Fibroblast of skin of right quadriceps (primary cell): ENCODE results near the gene NARF.

Source experiments
- DNase-seq: peaks from one replicate; pipeline ENCODE4 v3.0.0-alpha.2; 2013

The NARF gene

DNA sequence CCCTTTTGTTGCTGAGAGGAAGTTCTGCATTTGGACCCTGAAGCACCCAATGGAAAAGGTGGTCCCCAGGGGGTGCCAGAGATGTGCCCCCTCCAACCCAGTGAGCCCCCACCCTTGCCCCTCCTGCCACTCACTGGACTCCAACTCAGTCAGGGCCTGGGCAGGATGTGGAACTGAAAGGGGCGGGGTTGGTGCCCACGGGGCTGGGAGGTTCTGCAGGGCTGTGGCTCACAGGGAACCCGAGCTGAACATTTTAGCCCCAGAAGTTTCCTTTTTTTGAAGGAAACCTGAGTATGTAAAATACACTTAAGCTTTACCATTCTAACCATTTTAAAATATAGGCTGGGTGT, 24.4 kb upstream of the NARF start:
- DNase-seq: no peak

GRCh38 chr17:82435103-82435502, 23.4 kb upstream of the NARF start:
- DNase-seq: no peak

DNA sequence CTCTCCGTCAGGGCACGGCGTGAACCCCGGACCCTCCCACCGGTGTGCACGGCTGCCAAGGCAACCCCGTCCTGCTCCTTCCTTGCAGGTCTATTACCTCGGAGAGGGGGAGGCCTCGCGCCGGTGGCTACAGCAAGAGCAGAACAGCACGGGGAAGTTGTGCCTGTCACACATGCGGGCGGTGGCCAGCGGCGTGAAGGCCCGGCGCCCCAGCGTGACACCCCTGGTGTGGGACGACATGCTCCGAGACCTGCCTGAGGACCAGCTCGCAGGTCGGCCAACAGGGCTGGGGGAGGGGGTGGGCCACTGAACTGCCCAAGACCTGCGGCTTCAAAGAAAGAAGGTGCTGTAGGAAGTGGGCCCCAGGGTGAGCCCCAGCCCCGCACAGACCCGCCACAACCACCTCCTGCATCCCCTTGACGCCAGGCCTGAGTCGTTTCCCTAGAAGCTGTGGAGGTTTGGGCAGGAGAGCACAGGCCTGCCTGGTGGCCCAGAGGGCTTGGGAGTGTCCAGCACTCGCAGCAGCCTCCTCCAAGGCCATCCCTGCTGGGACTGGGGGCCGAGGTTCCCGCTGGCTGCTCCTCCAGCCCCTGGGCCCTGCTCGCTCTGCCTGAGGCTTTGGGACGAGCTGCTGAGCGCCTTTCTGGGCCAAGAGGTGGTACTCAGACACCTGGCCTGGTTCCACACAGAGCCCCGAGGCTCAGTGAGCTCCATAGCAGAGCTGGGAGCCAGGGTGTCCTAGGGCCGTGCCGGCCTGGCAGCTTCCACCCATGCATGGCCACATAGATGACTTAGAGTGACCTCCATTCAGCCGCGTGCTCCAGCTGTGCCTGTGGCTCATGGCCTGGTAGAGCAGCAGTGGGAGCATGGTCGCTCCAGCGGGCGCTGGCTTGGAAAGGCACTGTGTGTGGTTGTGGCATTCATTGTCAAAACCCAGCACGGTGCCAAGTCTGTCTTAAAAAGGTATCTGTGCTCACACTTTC, 22.6 kb upstream of the NARF start:
- DNase-seq: no peak

GRCh38 chr17:82436601-82437324, 21.8 kb upstream of the NARF start:
- no peak for DNase-seq

DNA sequence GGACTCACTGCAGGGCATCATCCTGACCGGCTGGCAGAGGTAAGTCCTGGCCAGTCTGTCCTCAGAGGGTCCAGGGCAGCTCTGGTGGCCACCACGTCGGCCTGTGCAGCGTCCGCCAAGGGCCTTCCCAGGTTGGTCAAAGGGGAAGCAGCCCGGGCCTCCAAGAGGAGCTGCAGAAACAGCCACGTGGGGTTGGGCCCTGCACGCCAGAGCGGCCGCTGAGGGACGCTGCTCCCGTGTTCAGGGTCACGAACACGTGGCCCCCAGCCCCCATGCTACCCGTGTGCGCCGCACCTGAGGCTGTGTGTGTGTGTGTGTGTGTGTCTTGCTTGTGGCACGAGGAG, 21.2 kb upstream of the NARF start:
- DNase-seq: no peak

- no peak for DNase-seq
Measured at GRCh38 chr17:82438401-82439193, 19.9 kb upstream of the NARF start.

DNA sequence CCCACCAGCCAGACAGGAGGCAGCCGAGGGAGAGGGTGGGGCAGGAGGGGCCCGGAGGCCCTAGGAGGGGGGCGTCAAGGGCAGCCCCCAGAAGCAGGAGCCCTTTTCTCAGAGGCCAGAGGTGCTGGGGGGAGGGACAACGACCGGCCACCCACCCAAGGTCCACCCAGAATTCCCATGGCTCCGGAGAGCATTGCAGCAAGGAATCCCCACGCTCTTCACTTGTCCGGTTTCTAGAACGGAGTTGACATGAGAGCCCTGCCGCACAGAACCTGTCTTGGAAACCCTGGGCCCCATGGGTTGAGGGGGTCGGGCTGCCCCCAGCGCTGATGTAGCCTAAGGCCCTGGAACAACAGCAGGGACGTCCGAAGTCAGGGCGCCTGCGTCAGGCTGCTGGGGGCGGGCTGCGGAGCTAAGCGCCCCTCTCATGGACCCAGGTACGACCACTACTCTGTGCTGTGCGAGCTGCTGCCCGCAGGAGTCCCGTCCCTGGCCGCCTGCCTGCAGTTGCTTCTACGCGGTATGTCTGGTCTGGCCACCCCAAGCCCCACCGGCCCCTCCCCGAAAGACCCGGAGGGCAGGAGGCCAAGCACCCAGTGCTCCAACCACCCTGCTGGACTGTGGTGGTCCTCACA, 19.2 kb upstream of the NARF start:
- no peak for DNase-seq

GRCh38 chr17:82439829-82440365, 18.6 kb upstream of the NARF start:
- no peak for DNase-seq

DNA sequence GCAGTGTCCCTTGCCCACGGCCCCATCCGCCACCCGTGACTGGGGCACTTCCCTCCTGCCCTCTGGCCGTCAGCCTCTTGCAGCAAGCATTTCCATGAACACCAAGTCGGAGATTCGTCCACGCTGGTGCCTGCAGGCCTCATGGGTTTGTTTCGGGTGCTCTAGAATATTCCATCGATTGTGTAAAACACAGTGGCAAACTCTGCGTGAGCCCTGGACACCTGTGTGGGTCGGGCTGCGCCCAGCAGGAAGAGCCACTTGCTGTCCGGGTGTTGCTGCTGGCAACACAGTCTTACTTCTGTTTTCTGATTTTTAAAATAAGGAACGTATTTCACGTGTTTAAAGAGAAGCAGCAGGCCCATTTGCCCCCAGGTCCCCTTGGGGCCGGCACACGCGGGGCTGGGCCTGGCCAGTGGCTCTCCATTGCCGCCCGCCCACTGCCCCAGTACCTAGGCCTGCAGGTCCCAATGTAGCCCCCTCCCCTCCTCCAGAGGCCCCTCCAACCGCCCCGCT, 18.0 kb upstream of the NARF start:
- DNase-seq: no peak

DNA sequence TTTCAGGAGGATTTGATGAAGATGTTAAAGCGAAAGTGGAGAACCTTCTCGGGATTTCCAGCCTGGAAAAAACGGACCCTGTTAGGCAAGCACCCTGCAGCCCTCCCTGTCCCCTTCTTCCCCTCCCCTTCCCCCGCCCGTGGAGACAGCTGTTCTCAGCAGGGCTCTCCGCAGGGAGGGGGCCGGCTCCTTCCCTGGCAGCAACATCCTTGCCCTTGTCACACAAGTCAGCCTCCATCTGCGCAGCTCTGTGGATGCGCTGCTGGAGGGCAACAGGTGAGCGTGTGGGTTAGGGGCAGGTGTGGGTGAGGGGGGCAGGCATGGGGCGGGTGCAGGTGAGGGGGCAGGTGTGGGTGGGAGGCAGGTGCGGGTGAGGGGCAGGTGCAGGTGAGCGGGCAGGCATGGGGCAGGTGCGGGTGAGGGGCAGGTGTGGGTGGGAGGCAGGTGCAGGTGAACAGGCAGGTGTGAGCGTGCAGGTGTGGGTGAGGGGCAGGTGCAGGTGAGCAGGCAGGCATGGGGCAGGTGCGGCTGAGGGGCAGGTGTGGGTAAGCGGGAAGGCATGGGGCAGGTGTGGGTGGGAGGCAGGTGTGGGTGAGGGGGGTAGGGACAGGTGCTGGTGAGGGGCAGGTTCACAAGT, 17.4 kb upstream of the NARF start:
- no peak for DNase-seq

DNA sequence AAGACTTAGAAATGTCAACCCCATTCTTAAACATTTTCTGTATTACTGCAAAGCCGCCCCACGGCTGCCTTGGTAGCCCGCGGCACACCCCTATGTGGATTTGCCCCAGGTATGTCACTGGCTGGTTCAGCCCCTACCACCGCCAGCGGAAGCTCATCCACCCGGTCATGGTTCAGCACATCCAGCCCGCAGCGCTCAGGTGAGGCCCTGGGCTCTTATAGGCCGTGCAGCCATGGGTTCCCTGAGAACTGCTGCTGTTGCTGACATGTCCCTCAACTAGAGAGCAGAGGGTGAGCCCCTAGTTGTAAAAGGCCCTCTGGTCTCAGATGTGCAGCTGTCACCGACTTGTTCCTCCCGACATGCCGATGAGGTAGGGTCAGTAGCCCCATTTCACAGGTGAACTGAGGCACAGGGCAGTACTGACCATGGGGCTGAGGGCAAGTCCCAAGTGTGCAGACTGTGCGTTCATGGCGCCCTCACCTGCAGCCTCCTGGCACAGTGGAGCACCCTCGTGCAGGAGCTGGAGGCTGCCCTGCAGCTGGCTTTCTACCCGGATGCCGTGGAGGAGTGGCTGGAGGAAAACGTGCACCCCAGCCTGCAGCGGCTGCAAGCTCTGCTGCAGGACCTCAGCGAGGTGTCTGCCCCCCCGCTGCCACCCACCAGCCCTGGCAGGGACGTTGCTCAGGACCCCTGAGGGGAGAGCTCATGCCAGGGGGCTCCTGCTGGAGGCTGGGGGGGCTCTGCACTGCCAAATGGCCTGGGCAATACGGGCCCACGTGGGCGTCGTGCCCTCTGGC, 16.7 kb upstream of the NARF start:
- DNase-seq: no peak

DNA sequence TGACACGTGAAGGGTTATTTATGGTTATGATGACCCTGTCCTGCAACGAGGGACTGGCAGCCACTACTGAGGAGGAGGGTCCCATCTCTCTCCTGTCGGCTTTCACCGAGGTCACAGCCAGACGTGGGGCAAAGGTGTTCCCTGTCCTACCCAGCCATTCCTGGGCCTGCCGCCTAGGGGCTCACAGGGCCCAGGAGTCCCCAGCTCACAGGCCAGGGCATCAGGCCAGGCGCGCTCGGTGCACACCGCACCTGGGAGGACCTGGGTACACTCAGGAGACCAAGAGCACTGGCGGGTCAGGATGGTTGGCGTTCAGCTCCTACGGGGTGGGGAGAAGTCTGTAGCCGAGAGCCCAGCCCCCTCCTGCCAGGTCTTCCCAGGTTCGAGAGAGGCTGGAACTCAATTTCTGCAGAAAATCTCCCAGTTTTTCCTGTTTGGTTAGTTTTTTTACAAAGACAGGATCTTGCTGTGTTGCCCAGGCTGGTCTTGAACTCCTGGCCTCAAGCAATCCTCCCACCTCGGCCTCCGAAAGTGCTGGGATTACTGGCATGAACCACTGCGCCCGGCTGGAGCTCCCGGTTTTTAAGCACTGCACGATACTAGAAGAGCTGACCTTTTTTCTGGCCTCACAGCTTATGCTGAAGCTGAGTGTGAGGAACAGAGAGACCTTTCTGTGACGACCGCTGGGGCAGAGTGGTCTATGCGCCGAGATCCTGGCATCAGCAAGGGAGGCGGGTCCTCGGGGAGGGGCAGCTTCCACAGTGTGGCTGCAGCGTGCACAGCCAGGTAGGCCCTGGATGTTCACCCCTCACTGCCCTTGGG, 15.7 kb upstream of the NARF start:
- DNase-seq: no peak

DNA sequence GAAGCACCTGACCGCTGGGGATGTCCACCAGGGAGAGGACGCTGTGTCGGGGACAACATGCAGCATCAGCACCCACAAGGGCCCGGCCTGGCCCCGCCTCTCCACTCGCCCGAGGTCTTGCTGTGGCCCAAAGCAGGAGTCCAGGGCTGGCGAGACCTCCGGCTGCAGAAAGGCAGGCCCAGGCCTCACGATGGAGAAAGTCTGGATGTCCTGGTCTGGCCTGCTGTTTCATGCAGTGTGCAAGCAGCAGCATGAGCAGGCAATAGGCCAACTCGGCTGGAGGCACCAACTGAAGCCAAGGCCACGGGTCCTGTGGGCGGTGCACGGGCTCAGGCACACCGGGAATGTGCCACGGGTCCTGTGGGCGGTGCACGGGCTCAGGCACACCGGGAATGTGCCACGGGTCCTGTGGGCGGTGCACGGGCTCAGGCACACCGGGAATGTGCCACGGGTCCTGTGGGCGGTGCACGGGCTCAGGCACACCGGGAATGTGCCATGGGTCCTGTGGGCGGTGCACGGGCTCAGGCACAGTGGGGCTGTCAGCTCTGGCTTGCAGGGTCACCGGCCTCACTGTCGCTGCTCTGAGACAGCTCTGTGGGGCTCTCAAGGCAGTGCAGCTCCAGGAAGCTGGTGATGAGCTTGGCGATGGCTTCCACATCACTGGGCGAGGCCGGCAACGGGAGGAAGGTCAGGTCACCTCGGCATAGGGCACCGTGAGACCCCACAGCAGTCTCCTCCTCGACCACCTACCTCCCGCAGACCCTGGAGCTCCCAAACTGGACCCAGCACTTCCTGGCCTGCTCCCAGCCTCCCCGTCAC, 14.9 kb upstream of the NARF start:
- DNase-seq: no peak

DNA sequence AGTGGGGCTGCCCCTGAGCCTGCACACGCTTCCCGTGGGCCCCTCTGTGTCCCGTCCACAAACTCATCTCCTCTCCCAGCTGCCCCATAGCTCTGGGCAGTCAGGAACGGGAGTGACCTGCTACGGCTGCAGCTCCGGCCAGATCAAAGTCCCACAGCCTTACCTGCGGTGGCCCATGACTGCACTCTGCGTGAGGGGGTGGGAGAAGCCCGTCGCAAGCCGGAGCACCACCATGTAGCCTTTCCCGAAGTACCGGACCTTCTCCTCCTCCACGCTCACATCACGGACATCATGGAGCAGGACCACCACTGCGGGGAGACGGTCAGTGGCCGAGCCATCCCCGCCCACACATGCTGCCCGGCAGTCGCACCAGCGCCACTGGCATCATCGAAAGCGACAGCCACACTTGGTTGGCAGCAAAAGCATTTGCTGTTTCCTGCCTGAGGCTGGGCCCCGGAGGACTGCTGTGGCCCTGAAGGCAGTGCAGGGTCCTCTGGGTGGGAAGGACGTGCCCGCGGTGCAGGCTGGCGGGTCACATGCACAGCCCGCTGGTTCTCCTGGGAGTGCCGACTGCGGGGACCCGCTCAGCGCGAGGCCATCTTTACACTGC, 14.2 kb upstream of the NARF start:
- DNase-seq: no peak

DNA sequence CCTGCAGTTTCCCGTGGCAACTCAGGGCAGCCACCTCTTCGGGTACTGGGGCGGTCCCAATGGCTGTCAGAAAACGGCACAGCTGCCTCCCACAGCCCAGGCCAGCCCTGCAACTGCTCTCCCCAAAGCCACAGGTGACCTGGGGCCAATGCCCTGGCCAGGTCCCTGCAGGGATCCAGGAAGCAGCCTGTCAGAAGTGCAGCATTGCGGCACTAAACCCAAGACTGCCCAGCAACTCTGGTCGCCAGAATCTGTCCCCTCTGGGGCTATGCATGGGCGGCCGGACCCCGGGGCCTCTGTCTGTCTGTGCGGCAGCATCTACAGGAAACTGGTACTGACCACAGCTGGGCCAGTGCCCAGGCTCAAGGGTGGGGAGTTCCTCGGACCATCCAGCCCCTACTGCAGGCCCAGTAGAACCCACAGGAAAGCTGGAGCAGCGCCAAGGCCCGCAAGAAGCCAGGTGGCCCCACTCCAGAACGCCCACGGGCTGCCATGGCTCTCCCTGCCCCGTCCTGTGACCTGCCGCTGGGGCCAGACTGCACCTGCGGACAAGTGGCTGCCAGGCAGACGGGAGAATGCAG, 13.5 kb upstream of the NARF start:
- no peak for DNase-seq

GRCh38 chr17:82445542-82445941, 13.0 kb upstream of the NARF start:
- DNase-seq: no peak

DNA sequence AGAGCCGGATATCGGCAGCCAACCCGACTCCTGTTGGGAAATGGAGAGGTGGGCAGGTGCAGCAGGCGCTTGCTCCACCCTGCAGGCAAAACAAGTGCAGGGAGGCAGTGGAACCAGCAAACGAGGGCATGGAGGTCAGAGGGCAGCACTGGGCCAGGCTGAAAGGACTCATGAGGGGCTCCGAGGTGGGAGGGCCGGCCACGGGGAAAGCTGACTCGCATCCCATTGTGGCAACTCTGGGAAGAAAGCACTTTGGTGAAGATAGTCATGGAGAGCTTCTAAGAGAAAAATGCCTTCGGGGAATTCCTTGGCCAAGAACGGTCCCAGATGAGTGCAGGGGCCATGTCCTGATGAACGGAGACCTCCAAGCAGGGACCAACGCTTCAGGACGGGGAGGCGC, 12.4 kb upstream of the NARF start:
- no peak for DNase-seq

- no peak for DNase-seq
Measured at GRCh38 chr17:82446649-82447048, 11.9 kb upstream of the NARF start.

DNA sequence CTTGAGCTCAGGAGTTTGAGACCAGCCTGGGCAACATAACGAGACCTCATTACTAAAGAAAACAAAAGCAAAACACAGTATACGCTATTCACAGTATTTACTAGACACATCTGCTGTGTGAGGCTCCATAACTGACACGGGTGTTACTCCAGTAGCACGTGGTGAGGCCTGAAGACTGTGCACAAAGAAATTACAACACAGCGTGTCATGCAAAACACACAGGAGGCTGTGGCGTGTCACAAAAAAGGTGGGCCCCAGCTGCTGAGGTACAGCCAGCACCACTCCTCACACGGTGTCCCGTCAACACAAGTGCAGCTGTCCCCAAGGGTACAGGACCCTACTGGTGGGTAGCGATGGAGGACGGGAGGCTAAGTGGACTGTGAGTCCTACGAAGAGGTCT, 10.7 kb upstream of the NARF start:
- no peak for DNase-seq
